GM23338 (cell line): ENCODE data around the gene CTNND2.

Experiments
- CREB1 ChIP-seq: fragments of 250-450 bp; sonication (Bioruptor Pico); IDR thresholded peaks from 2 replicates; pipeline ENCODE4 v1.5.0; 2020; ENCODE audit warnings: low read depth, mild to moderate bottlenecking, moderate library complexity
- EZH2 ChIP-seq: fragments of 200-600 bp; sonication (generic); IDR thresholded peaks from one replicate; pipeline ENCODE4 v1.8.0; 2017; ENCODE audit warnings: antibody characterized with exemption, mild to moderate bottlenecking, low read depth; ENCODE audit not compliant: unreplicated experiment
- EZH2phosphoT487 ChIP-seq: fragments of 200-600 bp; sonication (generic); IDR thresholded peaks from one replicate; pipeline ENCODE4 v1.8.1; 2018; ENCODE audit warnings: antibody characterized with exemption; ENCODE audit not compliant: unreplicated experiment
- JUNB ChIP-seq: IDR thresholded peaks from one replicate; pipeline ENCODE4 v1.6.1; 2016; ENCODE audit warnings: antibody characterized with exemption; ENCODE audit not compliant: unreplicated experiment
- POLR2AphosphoS5 ChIP-seq: IDR thresholded peaks from 2 replicates; pipeline ENCODE4 v1.6.1; 2016; ENCODE audit warnings: antibody characterized with exemption, low read depth
- STAT1 ChIP-seq: IDR thresholded peaks from one replicate; pipeline ENCODE4 v1.6.1; 2016; ENCODE audit warnings: antibody characterized with exemption; ENCODE audit not compliant: unreplicated experiment
- ZNF331 ChIP-seq: fragments of 250-450 bp; sonication (Bioruptor Pico); IDR thresholded peaks from 2 replicates; pipeline ENCODE4 v1.5.0; 2020; ENCODE audit warnings: low read depth, mild to moderate bottlenecking, moderate library complexity
- TF ChIP-seq, protein P1 (sequence below), 2 experiments: fragments of 200-600 bp in 1 of 2; sonication (generic) in 1 of 2; conservative IDR thresholded peaks; 2 replicates each; pipeline versions ENCODE4 v1.5.1 to v1.6.1; 2016 to 2017; ENCODE audit warnings: antibody characterized with exemption in 2 of 2, low read depth in 2 of 2, mild to moderate bottlenecking in 2 of 2, moderate library complexity in 1 of 2
- TF ChIP-seq, protein P2 (sequence below): IDR thresholded peaks from one replicate; pipeline ENCODE4 v1.6.1; 2018; ENCODE audit warnings: antibody characterized with exemption; ENCODE audit not compliant: unreplicated experiment
- TF ChIP-seq, protein P3 (sequence below): fragments of 250-450 bp; sonication (Bioruptor Pico); IDR thresholded peaks from 2 replicates; pipeline ENCODE4 v1.5.0; 2020; ENCODE audit warnings: mild to moderate bottlenecking, moderate library complexity
- TF ChIP-seq, protein P4 (sequence below): IDR thresholded peaks from 2 replicates; pipeline ENCODE4 v1.6.1; 2016; ENCODE audit warnings: antibody characterized with exemption

DNA sequence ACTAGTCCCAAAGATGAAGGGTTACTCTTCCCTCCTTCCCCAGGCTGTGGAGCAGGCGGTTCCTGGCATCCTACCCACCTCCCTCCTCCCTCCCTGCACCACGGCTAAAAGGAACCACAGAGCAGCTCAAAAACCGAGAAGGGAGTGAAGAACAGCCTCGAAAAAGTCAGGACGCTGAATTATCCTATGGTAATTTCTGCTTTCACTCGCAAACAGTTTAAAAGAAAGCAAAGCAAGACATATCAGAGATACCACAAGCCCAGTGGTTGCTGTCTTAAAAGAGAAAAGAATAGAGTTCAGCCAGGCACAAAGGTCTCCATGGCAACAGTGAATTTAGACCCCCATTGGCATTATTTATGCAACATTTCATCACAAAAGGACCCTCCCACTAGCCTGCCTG is 315.4 kb downstream of the CTNND2 start:
- TF ChIP-seq, protein P1, sequence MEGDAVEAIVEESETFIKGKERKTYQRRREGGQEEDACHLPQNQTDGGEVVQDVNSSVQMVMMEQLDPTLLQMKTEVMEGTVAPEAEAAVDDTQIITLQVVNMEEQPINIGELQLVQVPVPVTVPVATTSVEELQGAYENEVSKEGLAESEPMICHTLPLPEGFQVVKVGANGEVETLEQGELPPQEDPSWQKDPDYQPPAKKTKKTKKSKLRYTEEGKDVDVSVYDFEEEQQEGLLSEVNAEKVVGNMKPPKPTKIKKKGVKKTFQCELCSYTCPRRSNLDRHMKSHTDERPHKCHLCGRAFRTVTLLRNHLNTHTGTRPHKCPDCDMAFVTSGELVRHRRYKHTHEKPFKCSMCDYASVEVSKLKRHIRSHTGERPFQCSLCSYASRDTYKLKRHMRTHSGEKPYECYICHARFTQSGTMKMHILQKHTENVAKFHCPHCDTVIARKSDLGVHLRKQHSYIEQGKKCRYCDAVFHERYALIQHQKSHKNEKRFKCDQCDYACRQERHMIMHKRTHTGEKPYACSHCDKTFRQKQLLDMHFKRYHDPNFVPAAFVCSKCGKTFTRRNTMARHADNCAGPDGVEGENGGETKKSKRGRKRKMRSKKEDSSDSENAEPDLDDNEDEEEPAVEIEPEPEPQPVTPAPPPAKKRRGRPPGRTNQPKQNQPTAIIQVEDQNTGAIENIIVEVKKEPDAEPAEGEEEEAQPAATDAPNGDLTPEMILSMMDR (conservative IDR thresholded peaks at IDR 0.05; ENCODE audit: low read depth in 2 of 2): no peak
- TF ChIP-seq EZH2 (no peak), CREB1 (CRISPR knock-in tag) (no peak), POLR2AphosphoS5 (no peak), STAT1 (no peak), EZH2phosphoT487 (no peak), JUNB (no peak), ZNF331 (CRISPR knock-in tag) (no peak)
- TF ChIP-seq, protein P2, sequence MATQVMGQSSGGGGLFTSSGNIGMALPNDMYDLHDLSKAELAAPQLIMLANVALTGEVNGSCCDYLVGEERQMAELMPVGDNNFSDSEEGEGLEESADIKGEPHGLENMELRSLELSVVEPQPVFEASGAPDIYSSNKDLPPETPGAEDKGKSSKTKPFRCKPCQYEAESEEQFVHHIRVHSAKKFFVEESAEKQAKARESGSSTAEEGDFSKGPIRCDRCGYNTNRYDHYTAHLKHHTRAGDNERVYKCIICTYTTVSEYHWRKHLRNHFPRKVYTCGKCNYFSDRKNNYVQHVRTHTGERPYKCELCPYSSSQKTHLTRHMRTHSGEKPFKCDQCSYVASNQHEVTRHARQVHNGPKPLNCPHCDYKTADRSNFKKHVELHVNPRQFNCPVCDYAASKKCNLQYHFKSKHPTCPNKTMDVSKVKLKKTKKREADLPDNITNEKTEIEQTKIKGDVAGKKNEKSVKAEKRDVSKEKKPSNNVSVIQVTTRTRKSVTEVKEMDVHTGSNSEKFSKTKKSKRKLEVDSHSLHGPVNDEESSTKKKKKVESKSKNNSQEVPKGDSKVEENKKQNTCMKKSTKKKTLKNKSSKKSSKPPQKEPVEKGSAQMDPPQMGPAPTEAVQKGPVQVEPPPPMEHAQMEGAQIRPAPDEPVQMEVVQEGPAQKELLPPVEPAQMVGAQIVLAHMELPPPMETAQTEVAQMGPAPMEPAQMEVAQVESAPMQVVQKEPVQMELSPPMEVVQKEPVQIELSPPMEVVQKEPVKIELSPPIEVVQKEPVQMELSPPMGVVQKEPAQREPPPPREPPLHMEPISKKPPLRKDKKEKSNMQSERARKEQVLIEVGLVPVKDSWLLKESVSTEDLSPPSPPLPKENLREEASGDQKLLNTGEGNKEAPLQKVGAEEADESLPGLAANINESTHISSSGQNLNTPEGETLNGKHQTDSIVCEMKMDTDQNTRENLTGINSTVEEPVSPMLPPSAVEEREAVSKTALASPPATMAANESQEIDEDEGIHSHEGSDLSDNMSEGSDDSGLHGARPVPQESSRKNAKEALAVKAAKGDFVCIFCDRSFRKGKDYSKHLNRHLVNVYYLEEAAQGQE: no peak
- TF ChIP-seq, protein P3, sequence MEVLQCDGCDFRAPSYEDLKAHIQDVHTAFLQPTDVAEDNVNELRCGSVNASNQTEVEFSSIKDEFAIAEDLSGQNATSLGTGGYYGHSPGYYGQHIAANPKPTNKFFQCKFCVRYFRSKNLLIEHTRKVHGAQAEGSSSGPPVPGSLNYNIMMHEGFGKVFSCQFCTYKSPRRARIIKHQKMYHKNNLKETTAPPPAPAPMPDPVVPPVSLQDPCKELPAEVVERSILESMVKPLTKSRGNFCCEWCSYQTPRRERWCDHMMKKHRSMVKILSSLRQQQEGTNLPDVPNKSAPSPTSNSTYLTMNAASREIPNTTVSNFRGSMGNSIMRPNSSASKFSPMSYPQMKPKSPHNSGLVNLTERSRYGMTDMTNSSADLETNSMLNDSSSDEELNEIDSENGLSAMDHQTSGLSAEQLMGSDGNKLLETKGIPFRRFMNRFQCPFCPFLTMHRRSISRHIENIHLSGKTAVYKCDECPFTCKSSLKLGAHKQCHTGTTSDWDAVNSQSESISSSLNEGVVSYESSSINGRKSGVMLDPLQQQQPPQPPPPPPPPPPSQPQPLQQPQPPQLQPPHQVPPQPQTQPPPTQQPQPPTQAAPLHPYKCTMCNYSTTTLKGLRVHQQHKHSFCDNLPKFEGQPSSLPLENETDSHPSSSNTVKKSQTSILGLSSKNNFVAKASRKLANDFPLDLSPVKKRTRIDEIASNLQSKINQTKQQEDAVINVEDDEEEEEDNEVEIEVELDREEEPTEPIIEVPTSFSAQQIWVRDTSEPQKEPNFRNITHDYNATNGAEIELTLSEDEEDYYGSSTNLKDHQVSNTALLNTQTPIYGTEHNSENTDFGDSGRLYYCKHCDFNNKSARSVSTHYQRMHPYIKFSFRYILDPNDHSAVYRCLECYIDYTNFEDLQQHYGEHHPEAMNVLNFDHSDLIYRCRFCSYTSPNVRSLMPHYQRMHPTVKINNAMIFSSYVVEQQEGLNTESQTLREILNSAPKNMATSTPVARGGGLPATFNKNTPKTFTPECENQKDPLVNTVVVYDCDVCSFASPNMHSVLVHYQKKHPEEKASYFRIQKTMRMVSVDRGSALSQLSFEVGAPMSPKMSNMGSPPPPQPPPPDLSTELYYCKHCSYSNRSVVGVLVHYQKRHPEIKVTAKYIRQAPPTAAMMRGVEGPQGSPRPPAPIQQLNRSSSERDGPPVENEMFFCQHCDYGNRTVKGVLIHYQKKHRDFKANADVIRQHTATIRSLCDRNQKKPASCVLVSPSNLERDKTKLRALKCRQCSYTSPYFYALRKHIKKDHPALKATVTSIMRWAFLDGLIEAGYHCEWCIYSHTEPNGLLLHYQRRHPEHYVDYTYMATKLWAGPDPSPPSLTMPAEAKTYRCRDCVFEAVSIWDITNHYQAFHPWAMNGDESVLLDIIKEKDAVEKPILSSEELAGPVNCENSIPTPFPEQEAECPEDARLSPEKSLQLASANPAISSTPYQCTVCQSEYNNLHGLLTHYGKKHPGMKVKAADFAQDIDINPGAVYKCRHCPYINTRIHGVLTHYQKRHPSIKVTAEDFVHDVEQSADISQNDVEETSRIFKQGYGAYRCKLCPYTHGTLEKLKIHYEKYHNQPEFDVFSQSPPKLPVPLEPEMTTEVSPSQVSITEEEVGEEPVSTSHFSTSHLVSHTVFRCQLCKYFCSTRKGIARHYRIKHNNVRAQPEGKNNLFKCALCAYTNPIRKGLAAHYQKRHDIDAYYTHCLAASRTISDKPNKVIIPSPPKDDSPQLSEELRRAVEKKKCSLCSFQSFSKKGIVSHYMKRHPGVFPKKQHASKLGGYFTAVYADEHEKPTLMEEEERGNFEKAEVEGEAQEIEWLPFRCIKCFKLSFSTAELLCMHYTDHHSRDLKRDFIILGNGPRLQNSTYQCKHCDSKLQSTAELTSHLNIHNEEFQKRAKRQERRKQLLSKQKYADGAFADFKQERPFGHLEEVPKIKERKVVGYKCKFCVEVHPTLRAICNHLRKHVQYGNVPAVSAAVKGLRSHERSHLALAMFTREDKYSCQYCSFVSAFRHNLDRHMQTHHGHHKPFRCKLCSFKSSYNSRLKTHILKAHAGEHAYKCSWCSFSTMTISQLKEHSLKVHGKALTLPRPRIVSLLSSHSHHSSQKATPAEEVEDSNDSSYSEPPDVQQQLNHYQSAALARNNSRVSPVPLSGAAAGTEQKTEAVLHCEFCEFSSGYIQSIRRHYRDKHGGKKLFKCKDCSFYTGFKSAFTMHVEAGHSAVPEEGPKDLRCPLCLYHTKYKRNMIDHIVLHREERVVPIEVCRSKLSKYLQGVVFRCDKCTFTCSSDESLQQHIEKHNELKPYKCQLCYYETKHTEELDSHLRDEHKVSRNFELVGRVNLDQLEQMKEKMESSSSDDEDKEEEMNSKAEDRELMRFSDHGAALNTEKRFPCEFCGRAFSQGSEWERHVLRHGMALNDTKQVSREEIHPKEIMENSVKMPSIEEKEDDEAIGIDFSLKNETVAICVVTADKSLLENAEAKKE: no peak
- TF ChIP-seq, protein P4, sequence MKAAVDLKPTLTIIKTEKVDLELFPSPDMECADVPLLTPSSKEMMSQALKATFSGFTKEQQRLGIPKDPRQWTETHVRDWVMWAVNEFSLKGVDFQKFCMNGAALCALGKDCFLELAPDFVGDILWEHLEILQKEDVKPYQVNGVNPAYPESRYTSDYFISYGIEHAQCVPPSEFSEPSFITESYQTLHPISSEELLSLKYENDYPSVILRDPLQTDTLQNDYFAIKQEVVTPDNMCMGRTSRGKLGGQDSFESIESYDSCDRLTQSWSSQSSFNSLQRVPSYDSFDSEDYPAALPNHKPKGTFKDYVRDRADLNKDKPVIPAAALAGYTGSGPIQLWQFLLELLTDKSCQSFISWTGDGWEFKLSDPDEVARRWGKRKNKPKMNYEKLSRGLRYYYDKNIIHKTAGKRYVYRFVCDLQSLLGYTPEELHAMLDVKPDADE: no peak
